Loucy (cell line): ENCODE data around the gene DENND10.

Experiments
- H2AFZ ChIP-seq: fragments of 200-600 bp; sonication (generic); 2 replicates; pipeline ENCODE4 v1.6.0; 2016; ENCODE audit warnings: antibody characterized with exemption, mild to moderate bottlenecking, low read length, moderate library complexity
- H3F3A ChIP-seq: fragments of 200-600 bp; 2 replicates; pipeline ENCODE4 v1.6.0; 2016; ENCODE audit warnings: antibody characterized with exemption, low read depth, mild to moderate bottlenecking
- H3K27me3 ChIP-seq: fragments of 200-600 bp; sonication (generic); 2 replicates; pipeline ENCODE4 v1.6.1; 2014; ENCODE audit warnings: low read length, mild to moderate bottlenecking; ENCODE audit not compliant: insufficient read depth, poor library complexity, severe bottlenecking
- H3K36me3 ChIP-seq: fragments of 200-600 bp; sonication (generic); 2 replicates; pipeline ENCODE4 v1.6.1; 2016; ENCODE audit warnings: low read length; ENCODE audit not compliant: insufficient read depth
- H3K4me1 ChIP-seq: fragments of 200-600 bp; sonication (generic); 2 replicates; pipeline ENCODE4 v1.5.1; 2014; ENCODE audit warnings: low read length, mild to moderate bottlenecking; ENCODE audit not compliant: insufficient read depth, poor library complexity, severe bottlenecking
- H3K4me2 ChIP-seq: fragments of 200-600 bp; sonication (generic); 2 replicates; pipeline ENCODE4 v1.6.0; 2014; ENCODE audit warnings: antibody characterized with exemption, low read length, low read depth, mild to moderate bottlenecking; ENCODE audit not compliant: poor library complexity, severe bottlenecking
- H3K4me3 ChIP-seq: fragments of 200-600 bp; sonication (generic); 2 replicates; pipeline ENCODE4 v1.5.1; 2014; ENCODE audit warnings: low read length, mild to moderate bottlenecking, mixed read lengths; ENCODE audit not compliant: poor library complexity, severe bottlenecking
- H3K79me2 ChIP-seq: fragments of 200-600 bp; sonication (generic); 2 replicates; pipeline ENCODE4 v1.6.1; 2014; ENCODE audit warnings: low read length; ENCODE audit not compliant: insufficient read depth
- H3K9ac ChIP-seq: fragments of 200-600 bp; sonication (generic); 2 replicates; pipeline ENCODE4 v1.6.0; 2014; ENCODE audit warnings: mild to moderate bottlenecking, low read depth, low read length, moderate library complexity; ENCODE audit not compliant: poor library complexity, severe bottlenecking
- H3K9me2 ChIP-seq: fragments of 200-600 bp; sonication (generic); replicated peaks from 2 replicates; pipeline ENCODE4 v1.6.1; 2016; ENCODE audit warnings: low read depth, low read length, mixed read lengths
- H3K9me3 ChIP-seq: fragments of 200-600 bp; sonication (generic); 2 replicates; pipeline ENCODE4 v1.6.1; 2014; ENCODE audit warnings: mild to moderate bottlenecking, antibody characterized with exemption, low read length, low read depth; ENCODE audit not compliant: insufficient read depth
- H4K20me1 ChIP-seq: fragments of 200-600 bp; sonication (generic); 2 replicates; pipeline ENCODE4 v1.6.0; 2014; ENCODE audit warnings: antibody characterized with exemption, low read length, mild to moderate bottlenecking; ENCODE audit not compliant: insufficient read depth, poor library complexity, severe bottlenecking
- CTCF ChIP-seq: fragments of 200-600 bp; sonication (generic); conservative IDR thresholded peaks from 2 replicates; pipeline ENCODE4 v1.5.1; 2014; ENCODE audit warnings: mild to moderate bottlenecking, antibody characterized with exemption, low read length
- EZH2phosphoT487 ChIP-seq: fragments of 200-600 bp; IDR thresholded peaks from 2 replicates; pipeline ENCODE4 v1.6.1; 2018; ENCODE audit warnings: antibody characterized with exemption, mild to moderate bottlenecking, moderate library complexity, borderline replicate concordance

DENND10 gene

GRCh38 chr10:119078422-119079179, 25.3 kb upstream of the DENND10 start:
- Histone ChIP-seq H4K20me1 (peaks cover 61% of the 10 kb centered on the region), H3K4me2 (peak overlapping the region; percentile 91), H3K4me3 (peak overlapping the region; percentile 80), H3K9ac (peak overlapping the region; percentile 96), H3K79me2 (peaks cover 75% of the 10 kb centered on the region), H3K27me3 (no peaks in the 10 kb centered on the region), H3K9me2 (no peaks in the 10 kb centered on the region), H3K4me1 (peaks cover 39% of the 10 kb centered on the region), H3F3A (peaks cover 2% of the 10 kb centered on the region; the same call in 1 of the 2 replicates), H3K36me3 (peaks cover 4% of the 10 kb centered on the region; the same call in 1 of the 2 replicates), H2AFZ (no peak overlapping the region), H3K9me3 (no peaks in the 10 kb centered on the region)
- TF ChIP-seq EZH2phosphoT487 (no peak), CTCF (no peak)

GRCh38 chr10:119079599-119080520, 24.1 kb upstream of the DENND10 start:
- Histone ChIP-seq H3K4me1 (peaks cover 34% of the 10 kb centered on the region), H3K36me3 (no peaks in the 10 kb centered on the region), H3K9me3 (no peaks in the 10 kb centered on the region), H3K9me2 (no peaks in the 10 kb centered on the region), H2AFZ (peak overlapping the region; percentile 77), H3K79me2 (peaks cover 62% of the 10 kb centered on the region), H3K27me3 (no peaks in the 10 kb centered on the region), H3K4me3 (peak overlapping the region; percentile 80), H3K9ac (peak overlapping the region; percentile 96), H3F3A (peaks cover 3% of the 10 kb centered on the region; the same call in 1 of the 2 replicates), H4K20me1 (peaks cover 49% of the 10 kb centered on the region), H3K4me2 (peak overlapping the region; percentile 91)
- no peak for TF ChIP-seq EZH2phosphoT487

GRCh38 chr10:119080521-119081259, 23.2 kb upstream of the DENND10 start, which contains the start of gene EIF3A:
EIF3A (minus strand) TSS chr10:119080817; CDS start chr10:119080676, 141 bp downstream.
- H3K4me1 ChIP-seq, result peaks cover 29% of the 10 kb centered on the region

More at GRCh38 chr10:119080521-119081259, 23.2 kb upstream of the DENND10 start, which contains the start of gene EIF3A:
- peak within 1 kb of the TSS; percentile 91 for H3K4me2 ChIP-seq
- TF ChIP-seq CTCF, result no peak
- no peak for TF ChIP-seq EZH2phosphoT487
- H3K27me3 ChIP-seq, result no peaks in the 10 kb centered on the region
- peaks cover 41% of the 10 kb centered on the region for H4K20me1 ChIP-seq
- H3K9me2 ChIP-seq, result no peaks in the 10 kb centered on the region
- peak within 1 kb of the TSS; percentile 96 for H3K9ac ChIP-seq
- H3K9me3 ChIP-seq, result no peaks in the 10 kb centered on the region
- H3K36me3 ChIP-seq, result no peaks in the 10 kb centered on the region
- H2AFZ ChIP-seq, result peak within 1 kb of the TSS; percentile 77
- peaks cover 54% of the 10 kb centered on the region for H3K79me2 ChIP-seq
- H3K4me3 ChIP-seq, result peak within 1 kb of the TSS; percentile 80
- peaks cover 3% of the 10 kb centered on the region; the same call in 1 of the 2 replicates for H3F3A ChIP-seq
